Germinal center (tissue), 1 donor: ENCODE results near the gene NUDT19.
"Not testable (repeated sequence)": the region's sequence is repeated elsewhere in the genome, so short reads cannot be mapped to it uniquely, and the experiment has no call there.

Experiments used
- DNase-seq: peaks from one replicate; pipeline ENCODE4 v3.0.0; 2012; ENCODE audit warnings: mixed read lengths, low spot score

The NUDT19 gene

GRCh38 chr19:32675720-32676185 lies 15.9 kb upstream of the NUDT19 start, which contains the start of gene RGS9BP:
TSS of gene RGS9BP (plus strand) at chr19:32675848. CDS start at chr19:32676264, 416 bp downstream.
- DNase-seq: peak; percentile 65

- no peak for DNase-seq
Observed at GRCh38 chr19:32676186-32676894, 15.3 kb upstream of the NUDT19 start.

GRCh38 chr19:32676895-32677359 lies 14.7 kb upstream of the NUDT19 start:
- DNase-seq: no peak

GRCh38 chr19:32677657-32678056 lies 14.0 kb upstream of the NUDT19 start:
- no peak for DNase-seq

GRCh38 chr19:32680986-32681385 lies 10.6 kb upstream of the NUDT19 start:
- no peak for DNase-seq

GRCh38 chr19:32682317-32682716 lies 9.3 kb upstream of the NUDT19 start:
- DNase-seq: no peak

- no peak for DNase-seq
Observed at GRCh38 chr19:32686847-32687475, 4.7 kb upstream of the NUDT19 start.

GRCh38 chr19:32687681-32688080 lies 3.9 kb upstream of the NUDT19 start:
- no peak for DNase-seq

GRCh38 chr19:32688311-32688710 lies 3.3 kb upstream of the NUDT19 start:
- no peak for DNase-seq

- peak; percentile 43 for DNase-seq
Observed at GRCh38 chr19:32691952-32692726, 518 bp downstream of the NUDT19 start.

- no peak for DNase-seq
Observed at GRCh38 chr19:32692727-32693061, 1.1 kb downstream of the NUDT19 start.

- not testable (repeated sequence) for DNase-seq
Observed at GRCh38 chr19:32693151-32694108, 1.8 kb downstream of the NUDT19 start.

GRCh38 chr19:32694316-32694715 lies 2.7 kb downstream of the NUDT19 start:
- DNase-seq: not testable (repeated sequence)

- not testable (repeated sequence) for DNase-seq
Observed at GRCh38 chr19:32694851-32695250, 3.2 kb downstream of the NUDT19 start.

- DNase-seq: not testable (repeated sequence)
Observed at GRCh38 chr19:32695506-32695905, 3.9 kb downstream of the NUDT19 start.

- DNase-seq: not testable (repeated sequence)
Observed at GRCh38 chr19:32696771-32697170, 5.2 kb downstream of the NUDT19 start.

- not testable (repeated sequence) for DNase-seq
Observed at GRCh38 chr19:32700129-32700528, 8.5 kb downstream of the NUDT19 start.

GRCh38 chr19:32702010-32702409 lies 10.4 kb downstream of the NUDT19 start:
- DNase-seq: no peak

- not testable (repeated sequence) for DNase-seq
Observed at GRCh38 chr19:32704006-32704405, 12.4 kb downstream of the NUDT19 start.

- DNase-seq: no peak
Observed at GRCh38 chr19:32708457-32708856, 16.8 kb downstream of the NUDT19 start.

GRCh38 chr19:32709032-32709431 lies 17.4 kb downstream of the NUDT19 start:
- no peak for DNase-seq
